HepG2 (cell line): ENCODE data around the gene TMEM135. TPM values are rescaled to one million over a fixed set of nuclear protein-coding genes. Genes with fewer than 3 reads are reported as not detected.
"Not testable (repeated sequence)": the region's sequence is repeated elsewhere in the genome, so short reads cannot be mapped to it uniquely, and the experiment has no call there.

Experiments
- ATAC-seq: fragments of 200-7000 bp; cut with Tn5 transposase; 3 replicates; pipeline ENCODE4 v1.9.1; 2020; ENCODE audit warnings: mild to moderate bottlenecking, moderate library complexity
- BruUV-seq: library from RNA; stranded (reverse); fragments of 400-500 nt; replicated peaks from 2 replicates; lab custom pipeline; 2021; lab: Mats Ljungman, UMichigan
- CTCF ChIA-PET: fragments of 300-600 bp; formaldehyde crosslinking; extraction: SDS; loops from one replicate; lab custom pipeline; 2021; ENCODE audit warnings: low total read pairs, inconsistent platforms, low intra/inter-chr PET ratio; lab: Yijun Ruan, JAX
- POLR2A ChIA-PET: fragments of 350-600 bp; sonication (Branson Sonifier 250); formaldehyde crosslinking; loops from one replicate; lab custom pipeline; 2020; ENCODE audit warnings: antibody characterized with exemption, inconsistent platforms; lab: Yijun Ruan, JAX
- DNase-seq: peaks from one replicate; pipeline ENCODE4 v3.0.0-alpha.2; 2015; ENCODE audit warnings: low spot score
- FAIRE-seq: peaks from 3 replicates; lab custom pipeline; 2011; peaks lifted over from hg19 to GRCh38; lab: Jason Lieb, UNC
- H2AFZ ChIP-seq: one replicate; pipeline ENCODE4 v1.6.1; 2011; ENCODE audit warnings: low read length, inconsistent platforms
- H3K27ac ChIP-seq: fragments of 300-600 bp; 3 replicates; pipeline ENCODE4 v1.8.0; 2011; ENCODE audit warnings: mixed run types, mild to moderate bottlenecking, mixed read lengths, low read length, inconsistent platforms; ENCODE audit not compliant: insufficient read depth; ENCODE audit errors: extremely low read length
- H3K27me3 ChIP-seq, 2 experiments: fragments of 200-600 bp in 1 of 2; 2 replicates in 1 of 2; 3 replicates in 1 of 2; pipeline versions ENCODE4 v1.6.0 to v1.8.0; 2011; ENCODE audit warnings: low read length in 2 of 2, mild to moderate bottlenecking in 2 of 2, moderate library complexity in 2 of 2, inconsistent platforms in 1 of 2; ENCODE audit not compliant: insufficient read depth in 2 of 2, control insufficient read depth in 1 of 2
- H3K36me3 ChIP-seq, 2 experiments: fragments of 200-600 bp in 1 of 2; replicated peaks in 1 of 2; 2 replicates in 1 of 2; 3 replicates in 1 of 2; pipeline versions ENCODE4 v1.5.1 to v1.8.0; 2011; ENCODE audit warnings: low read length in 2 of 2, inconsistent platforms in 1 of 2; ENCODE audit not compliant: insufficient read depth in 2 of 2, control insufficient read depth in 1 of 2
- H3K4me1 ChIP-seq: 2 replicates; pipeline ENCODE4 v1.5.1; 2012; ENCODE audit warnings: low read length, inconsistent platforms; ENCODE audit not compliant: insufficient read depth
- H3K4me2 ChIP-seq: 2 replicates; pipeline ENCODE4 v1.6.0; 2011; ENCODE audit warnings: low read depth, low read length, inconsistent platforms
- H3K4me3 ChIP-seq, 3 experiments: fragments of 200-600 bp in 1 of 3; sonication (generic), shearing (Covaris generic) in 1 of 3; replicated peaks in 1 of 3; 2 replicates each; pipeline ENCODE4 v1.5.1; 2011 to 2016; ENCODE audit warnings: low read length in 3 of 3, inconsistent platforms in 2 of 3, low read depth in 2 of 3, mild to moderate bottlenecking in 2 of 3, control low read depth in 1 of 3, mixed read lengths in 1 of 3; ENCODE audit not compliant: insufficient read depth in 1 of 3
- H3K79me2 ChIP-seq: one replicate; pipeline ENCODE4 v1.6.1; 2011; ENCODE audit warnings: low read length, inconsistent platforms; ENCODE audit not compliant: insufficient read depth
- H3K9ac ChIP-seq: 2 replicates; pipeline ENCODE4 v1.6.0; 2011; ENCODE audit warnings: mild to moderate bottlenecking, low read depth, low read length, inconsistent platforms; ENCODE audit not compliant: insufficient read depth
- H3K9me3 ChIP-seq: 2 replicates; pipeline ENCODE4 v1.5.1; 2012; ENCODE audit warnings: mild to moderate bottlenecking, low read length
- H4K20me1 ChIP-seq: 2 replicates; pipeline ENCODE4 v1.6.0; 2011; ENCODE audit warnings: inconsistent platforms, mild to moderate bottlenecking, low read length, moderate library complexity; ENCODE audit not compliant: insufficient read depth
- ARNT2 ChIP-seq: sonication (generic); formaldehyde crosslinking; IDR thresholded peaks from 2 replicates; pipeline ENCODE4 v1.8.0; 2022; ENCODE audit warnings: mild to moderate bottlenecking, low read depth, missing genetic modification reagents, moderate library complexity
- ELF3 ChIP-seq: IDR thresholded peaks from 2 replicates; pipeline ENCODE4 v1.6.1; 2016; ENCODE audit warnings: missing genetic modification reagents, missing compliant biosample characterization
- NR1H2 ChIP-seq: sonication (generic); formaldehyde crosslinking; IDR thresholded peaks from 2 replicates; pipeline ENCODE4 v1.8.1; 2022; ENCODE audit warnings: low read depth, missing genetic modification reagents, borderline replicate concordance
- POLR2G ChIP-seq: fragments of 200-400 bp; formaldehyde crosslinking; IDR thresholded peaks from 2 replicates; pipeline ENCODE4 v1.6.1; 2018; ENCODE audit warnings: mild to moderate bottlenecking, low read depth, low read length, moderate library complexity
- TBP ChIP-seq: sonication (generic); formaldehyde crosslinking; IDR thresholded peaks from 2 replicates; pipeline ENCODE4 v1.5.0; 2020; ENCODE audit warnings: missing genetic modification reagents
- ZNF326 ChIP-seq: sonication (generic); formaldehyde crosslinking; IDR thresholded peaks from 2 replicates; pipeline ENCODE4 v1.4.0; 2020; ENCODE audit warnings: missing genetic modification reagents, borderline replicate concordance
- ZNF597 ChIP-seq: sonication (generic); formaldehyde crosslinking; IDR thresholded peaks from 2 replicates; pipeline ENCODE4 v1.5.0; 2020; ENCODE audit warnings: missing genetic modification reagents
- WGBS: methylation state at CpG from one replicate; pipeline ENCODE4 v1.1.6; 2017; ENCODE audit warnings: low lambda C conversion rate; 5-methylcytosine and 5-hydroxymethylcytosine counted together
- in situ Hi-C: cut with HindIII; loops from 2 replicates; pipeline ENCODE4 v1.10.0; 2017; ENCODE audit warnings: low pct_unique_long_range_greater_than_20kb; ENCODE audit not compliant: extremely low pct_ligation_motif_present
- intact Hi-C: fragments of 100-400 bp; cut with micrococcal nuclease; formaldehyde crosslinking; loops from one replicate; pipeline ENCODE4 v1.10.0; 2022; ENCODE audit not compliant: unreplicated experiment
- polyA plus RNA-seq, 8 experiments: library from polyadenylated mRNA; depleted of rRNA in 3 of 8; stranded (reverse) in 7 of 8; unstranded in 1 of 8; fragments of >200 nt; fragmentation: Illumina TruSeq in 4 of 8; extraction: Trizol in 4 of 8; gene quantifications; 2 replicates each; pipeline versions ENCODE4 v1.2.1 to v1.2.3, GENCODE V29; 2011 to 2016; ENCODE audit warnings: low read depth in 4 of 8, missing spikeins in 1 of 8, mixed read lengths in 1 of 8; ENCODE audit not compliant: insufficient read depth in 1 of 8
- total RNA-seq, 5 experiments: library from RNA; depleted of rRNA; stranded (reverse); fragments of >200 nt; fragmentation: Illumina TruSeq; extraction: Trizol; gene quantifications; 2 replicates each; pipeline ENCODE4 v1.2.3, GENCODE V29; 2016; ENCODE audit warnings: low read depth in 1 of 5
- TF ChIP-seq, protein P1 (sequence below): sonication (generic); formaldehyde crosslinking; IDR thresholded peaks from 2 replicates; pipeline ENCODE4 v1.8.0; 2022; ENCODE audit warnings: mild to moderate bottlenecking, missing genetic modification reagents, borderline replicate concordance

Gene TMEM135
- total and polyA plus RNA-seq, 2 of the 13 experiments (the other 11 are each of a cell fraction or from before 2014, with no cell fraction given), result 36.6 to 88.9 TPM

- ATAC-seq, result no peak
- intact Hi-C loops, result loop anchor here (10.0 kb wide), 1 partner anchor 100 kb away; no protein-coding TSS in a partner anchor
- peaks cover 12% of the 10 kb centered on the region for H3K4me1 ChIP-seq
- TF ChIP-seq NR1H2 (CRISPR knock-in tag) (no peak), TBP (CRISPR knock-in tag) (no peak), ARNT2 (CRISPR knock-in tag) (no peak), ZNF597 (CRISPR knock-in tag) (no peak), ELF3 (CRISPR knock-in tag) (no peak), ZNF326 (no peak), POLR2G (no peak)
- TF ChIP-seq, protein P1, sequence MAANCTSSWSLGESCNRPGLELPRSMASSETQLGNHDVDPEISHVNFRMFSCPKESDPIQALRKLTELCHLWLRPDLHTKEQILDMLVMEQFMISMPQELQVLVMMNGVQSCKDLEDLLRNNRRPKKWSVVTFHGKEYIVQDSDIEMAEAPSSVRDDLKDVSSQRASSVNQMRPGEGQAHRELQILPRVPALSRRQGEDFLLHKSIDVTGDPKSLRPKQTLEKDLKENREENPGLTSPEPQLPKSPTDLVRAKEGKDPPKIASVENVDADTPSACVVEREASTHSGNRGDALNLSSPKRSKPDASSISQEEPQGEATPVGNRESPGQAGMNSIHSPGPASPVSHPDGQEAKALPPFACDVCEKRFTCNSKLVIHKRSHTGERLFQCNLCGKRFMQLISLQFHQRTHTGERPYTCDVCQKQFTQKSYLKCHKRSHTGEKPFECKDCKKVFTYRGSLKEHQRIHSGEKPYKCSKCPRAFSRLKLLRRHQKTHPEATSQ (CRISPR knock-in tag), result no peak
- TF ChIP-seq, all 625 proteins: peak for 0
- H3K27ac ChIP-seq, result no peak overlapping the region
- no peak overlapping the region for H3K4me2 ChIP-seq
- DNase-seq (no peak), FAIRE-seq (no peak)
- H3K9me3 ChIP-seq, result no peaks in the 10 kb centered on the region
- no TSS peak for BruUV-seq
- H2AFZ ChIP-seq, result no peak overlapping the region
- no peaks in the 10 kb centered on the region; the same call in 1 of the 2 replicates for H4K20me1 ChIP-seq
- H3K27me3 ChIP-seq, result no peaks in the 10 kb centered on the region
- WGBS, result 54% methylated on average over 2 of the region's 2 CpGs
- ChIA-PET POLR2A (no interaction called here), CTCF (no interaction called here)
- in situ Hi-C loops, result loop anchor here (25.0 kb wide), 1 partner anchor 197 kb away; no protein-coding TSS in a partner anchor
- no peak overlapping the region for H3K4me3 ChIP-seq
- no peak overlapping the region for H3K9ac ChIP-seq
- 0 out of 5 replicates have a peak, but pooled peaks cover 0 to 4% of the 10 kb centered on the region in 2 experiments for H3K36me3 ChIP-seq
- no peaks in the 10 kb centered on the region for H3K79me2 ChIP-seq
These were observed 246.6 kb downstream of the TMEM135 start for GRCh38 chr11:87284306-87284705.

DNA sequence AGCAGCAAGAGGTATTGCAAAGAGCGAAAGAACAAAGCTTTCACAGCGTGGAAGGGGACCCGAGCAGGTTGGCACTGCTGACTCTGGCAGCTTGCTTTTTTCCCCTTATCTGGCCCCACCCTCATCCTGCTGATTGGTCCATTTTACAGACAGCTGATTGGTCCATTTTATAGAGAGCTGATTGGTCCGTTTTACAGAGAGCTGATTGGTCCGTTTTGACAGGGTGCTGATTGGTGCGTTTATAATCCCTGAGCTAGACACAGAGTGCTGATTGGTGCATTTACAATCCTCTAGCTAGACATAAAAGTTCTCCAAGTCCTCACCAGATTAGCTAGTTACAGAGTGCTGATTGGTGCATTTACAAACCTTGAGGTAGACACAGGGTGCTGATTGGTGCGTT, 247.9 kb downstream of the TMEM135 start:
- H3K36me3 ChIP-seq, DNase-seq, H3K4me2 ChIP-seq, CTCF ChIA-PET, H3K27me3 ChIP-seq, H3K27ac ChIP-seq, FAIRE-seq, H3K9me3 ChIP-seq, H3K4me3 ChIP-seq, H3K79me2 ChIP-seq, H3K4me1 ChIP-seq, BruUV-seq, H3K9ac ChIP-seq, ATAC-seq, H2AFZ ChIP-seq, H4K20me1 ChIP-seq: not testable (repeated sequence)
- intact Hi-C loops, result loop anchor here (10.0 kb wide), 1 partner anchor 101 kb away; no protein-coding TSS in a partner anchor
- WGBS, result 87% methylated on average over 7 of the region's 7 CpGs
- in situ Hi-C loops, result loop anchor here (25.0 kb wide), 1 partner anchor 198 kb away; no protein-coding TSS in a partner anchor
- POLR2A ChIA-PET, result interaction anchor here (0.7 to 2.0 kb wide), 2 partner anchors 330 to 344 kb away, joined by 3 to 4 read pairs; partner anchors contain the start of gene FZD4
